Osteocyte (in vitro differentiated cells): Measurements from ENCODE around the gene ZBTB48. TPM values are rescaled to one million over a fixed set of nuclear protein-coding genes. Genes with fewer than 3 reads are reported as not detected.

Source experiments
- DNase-seq: peaks from one replicate; pipeline ENCODE4 v3.0.0; 2021; ENCODE audit warnings: mixed read lengths; ENCODE audit not compliant: unreplicated experiment; ENCODE audit errors: extremely low spot score
- H3K27ac Mint-ChIP-seq: one replicate; pipeline ENCODE4 v1.8.0; 2021; ENCODE audit warnings: mild to moderate bottlenecking, mixed read lengths; ENCODE audit not compliant: unreplicated experiment
- H3K27me3 Mint-ChIP-seq: one replicate; pipeline ENCODE4 v1.8.0; 2021; ENCODE audit warnings: mixed read lengths; ENCODE audit not compliant: unreplicated experiment
- H3K36me3 Mint-ChIP-seq: one replicate; pipeline ENCODE4 v1.8.0; 2021; ENCODE audit warnings: mixed read lengths; ENCODE audit not compliant: unreplicated experiment
- H3K4me1 Mint-ChIP-seq: one replicate; pipeline ENCODE4 v1.8.0; 2021; ENCODE audit warnings: mixed read lengths; ENCODE audit not compliant: unreplicated experiment
- H3K4me3 Mint-ChIP-seq: one replicate; pipeline ENCODE4 v1.8.0; 2021; ENCODE audit warnings: mild to moderate bottlenecking, moderate library complexity, mixed read lengths; ENCODE audit not compliant: unreplicated experiment
- H3K9me3 Mint-ChIP-seq: one replicate; pipeline ENCODE4 v1.8.0; 2021; ENCODE audit warnings: mixed read lengths; ENCODE audit not compliant: unreplicated experiment
- total RNA-seq: library from RNA; stranded (reverse); gene quantifications from 2 replicates; pipeline ENCODE4 v1.2.1, GENCODE V29; 2021
- TF ChIP-seq, protein P1 (sequence below): fragments of 200-600 bp; sonication (generic); IDR thresholded peaks from 2 replicates; pipeline ENCODE4 v1.5.0; 2021; ENCODE audit warnings: antibody characterized with exemption, mild to moderate bottlenecking, moderate library complexity

Gene ZBTB48
- total RNA-seq, 1 donor from 2014 or later, result 28.8 TPM

GRCh38 chr1:6588893-6589520 lies 9.2 kb downstream of the ZBTB48 start:
- H3K36me3 Mint-ChIP-seq, result peaks cover 14% of the 10 kb centered on the region
- DNase-seq, result no peak
- H3K27ac Mint-ChIP-seq, result no peak overlapping the region
- no peaks in the 10 kb centered on the region for H3K9me3 Mint-ChIP-seq
- no peak overlapping the region for H3K4me3 Mint-ChIP-seq
- peaks cover 3% of the 10 kb centered on the region for H3K4me1 Mint-ChIP-seq
- TF ChIP-seq, protein P1, sequence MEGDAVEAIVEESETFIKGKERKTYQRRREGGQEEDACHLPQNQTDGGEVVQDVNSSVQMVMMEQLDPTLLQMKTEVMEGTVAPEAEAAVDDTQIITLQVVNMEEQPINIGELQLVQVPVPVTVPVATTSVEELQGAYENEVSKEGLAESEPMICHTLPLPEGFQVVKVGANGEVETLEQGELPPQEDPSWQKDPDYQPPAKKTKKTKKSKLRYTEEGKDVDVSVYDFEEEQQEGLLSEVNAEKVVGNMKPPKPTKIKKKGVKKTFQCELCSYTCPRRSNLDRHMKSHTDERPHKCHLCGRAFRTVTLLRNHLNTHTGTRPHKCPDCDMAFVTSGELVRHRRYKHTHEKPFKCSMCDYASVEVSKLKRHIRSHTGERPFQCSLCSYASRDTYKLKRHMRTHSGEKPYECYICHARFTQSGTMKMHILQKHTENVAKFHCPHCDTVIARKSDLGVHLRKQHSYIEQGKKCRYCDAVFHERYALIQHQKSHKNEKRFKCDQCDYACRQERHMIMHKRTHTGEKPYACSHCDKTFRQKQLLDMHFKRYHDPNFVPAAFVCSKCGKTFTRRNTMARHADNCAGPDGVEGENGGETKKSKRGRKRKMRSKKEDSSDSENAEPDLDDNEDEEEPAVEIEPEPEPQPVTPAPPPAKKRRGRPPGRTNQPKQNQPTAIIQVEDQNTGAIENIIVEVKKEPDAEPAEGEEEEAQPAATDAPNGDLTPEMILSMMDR, result no peak
- no peaks in the 10 kb centered on the region for H3K27me3 Mint-ChIP-seq

DNA sequence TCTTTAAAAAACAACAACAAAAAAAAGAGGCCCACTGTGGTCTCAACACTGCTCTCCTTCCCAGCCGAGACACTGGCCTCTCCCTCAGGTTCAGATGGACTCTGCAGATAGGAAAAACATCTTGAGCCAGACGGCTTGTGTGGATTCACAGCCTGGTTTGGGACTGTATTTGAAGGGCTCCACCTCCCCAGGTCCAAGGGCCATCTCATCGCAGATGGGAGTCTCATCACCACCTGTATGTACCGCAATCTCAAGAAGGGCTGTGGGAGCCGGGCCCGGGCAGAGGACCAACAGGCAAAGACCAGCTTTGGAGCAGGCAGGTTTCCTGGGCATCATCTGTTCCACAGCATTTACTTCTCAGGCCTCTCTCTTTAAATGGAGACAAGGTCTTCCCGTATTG lies 10.3 kb downstream of the ZBTB48 start:
- DNase-seq, result no peak
- TF ChIP-seq, protein P1, result no peak
- Mint-ChIP-seq H3K4me1 (peaks cover under 1% of the 10 kb centered on the region), H3K4me3 (no peak overlapping the region), H3K9me3 (no peaks in the 10 kb centered on the region), H3K27ac (no peak overlapping the region), H3K27me3 (no peaks in the 10 kb centered on the region), H3K36me3 (peaks cover 19% of the 10 kb centered on the region)

DNA sequence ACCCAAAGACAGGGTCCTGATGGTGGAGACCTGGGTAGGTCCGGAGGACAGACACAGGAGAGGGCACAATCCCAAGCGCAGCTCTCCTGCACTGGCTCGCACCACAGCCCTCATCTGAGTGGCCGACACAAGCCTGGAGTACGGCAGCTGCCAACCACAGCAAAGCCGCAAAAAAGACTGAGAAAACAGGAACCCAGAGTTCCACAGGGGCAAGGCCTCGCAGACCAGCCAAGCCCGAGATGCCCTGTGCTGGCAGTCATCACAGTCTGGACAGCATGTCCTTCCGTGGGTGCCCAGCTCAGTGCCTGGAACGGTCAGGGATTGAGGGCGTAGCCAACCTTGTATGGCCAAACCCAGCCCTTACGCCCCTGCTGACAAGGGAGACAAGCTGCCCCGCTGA lies 11.4 kb downstream of the ZBTB48 start:
- Mint-ChIP-seq H3K4me1 (peaks cover under 1% of the 10 kb centered on the region), H3K36me3 (peaks cover 30% of the 10 kb centered on the region), H3K27me3 (no peaks in the 10 kb centered on the region), H3K27ac (no peak overlapping the region), H3K9me3 (no peaks in the 10 kb centered on the region), H3K4me3 (no peak overlapping the region)
- DNase-seq, result no peak
- TF ChIP-seq, protein P1, result no peak

DNA sequence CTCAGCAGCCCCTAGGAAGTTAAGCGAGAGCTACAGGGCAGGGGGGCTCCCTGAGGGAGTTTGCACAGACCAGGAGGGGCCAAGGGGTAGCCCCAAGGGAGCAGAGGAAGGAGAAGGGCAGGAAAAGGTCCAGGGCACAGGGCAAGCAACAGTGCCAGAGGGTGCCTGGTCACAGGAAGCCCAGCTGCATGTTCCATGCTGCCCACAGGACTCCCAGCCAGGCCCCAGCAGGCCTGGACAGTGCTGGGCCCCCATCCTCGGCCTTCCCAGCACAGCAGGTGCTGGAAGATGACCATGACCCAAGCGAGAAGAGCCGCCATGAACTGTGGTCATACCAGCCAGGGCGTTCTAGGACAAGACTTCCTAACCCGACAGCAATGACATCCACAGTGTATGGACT lies 11.8 kb downstream of the ZBTB48 start:
- H3K4me1 Mint-ChIP-seq, result peaks cover 4% of the 10 kb centered on the region
- TF ChIP-seq, protein P1, result no peak

GRCh38 chr1:6592441-6592840 lies 12.6 kb downstream of the ZBTB48 start:
- Mint-ChIP-seq H3K27me3 (no peaks in the 10 kb centered on the region), H3K27ac (no peak overlapping the region), H3K36me3 (peaks cover 33% of the 10 kb centered on the region), H3K9me3 (no peaks in the 10 kb centered on the region), H3K4me3 (no peak overlapping the region), H3K4me1 (peaks cover 4% of the 10 kb centered on the region)
- TF ChIP-seq, protein P1, result no peak
- no peak for DNase-seq

More for the DNA sequence above, 11.8 kb downstream of the ZBTB48 start:
- no peaks in the 10 kb centered on the region for H3K9me3 Mint-ChIP-seq
- no peak overlapping the region for H3K4me3 Mint-ChIP-seq
- H3K36me3 Mint-ChIP-seq, result peaks cover 33% of the 10 kb centered on the region
- DNase-seq, result no peak
- no peaks in the 10 kb centered on the region for H3K27me3 Mint-ChIP-seq
- no peak overlapping the region for H3K27ac Mint-ChIP-seq
